Fibroblast of lung (primary cell): ENCODE data around the gene TM2D1. TPM values are rescaled to one million over a fixed set of nuclear protein-coding genes. Genes with fewer than 3 reads are reported as not detected.
A peak's percentile ranks its signal among the peaks of the same experiment; 100 is the strongest.

Source experiments
- DNase-seq, 2 donors: peaks; one replicate each; pipeline versions ENCODE4 v3.0.0 to v3.0.0-alpha.2; 2010; ENCODE audit warnings: low read depth in 2 of 2
- H2AFZ ChIP-seq: 2 replicates; pipeline ENCODE4 v1.5.1; 2012; ENCODE audit warnings: low read length, control low read depth, inconsistent platforms
- H3K27ac ChIP-seq: 2 replicates; pipeline ENCODE4 v1.5.1; 2011; ENCODE audit warnings: low read length, control low read depth; ENCODE audit not compliant: insufficient read depth
- H3K27me3 ChIP-seq: 2 replicates; pipeline ENCODE4 v1.5.1; 2011; ENCODE audit warnings: mild to moderate bottlenecking, low read length; ENCODE audit not compliant: control insufficient read depth, insufficient read depth
- H3K36me3 ChIP-seq: 2 replicates; pipeline ENCODE4 v1.5.1; 2011; ENCODE audit warnings: low read length; ENCODE audit not compliant: control insufficient read depth, insufficient read depth
- H3K4me1 ChIP-seq: 2 replicates; pipeline ENCODE4 v1.5.1; 2011; ENCODE audit warnings: low read length; ENCODE audit not compliant: control insufficient read depth, insufficient read depth; ENCODE audit errors: extremely low read depth
- H3K4me2 ChIP-seq: 2 replicates; pipeline ENCODE4 v1.5.1; 2011; ENCODE audit warnings: low read length, control low read depth; ENCODE audit not compliant: insufficient read depth; ENCODE audit errors: extremely low read depth
- H3K4me3 ChIP-seq, 4 experiments: fragments of 200-600 bp in 1 of 4; sonication (generic) in 1 of 4; replicated peaks in 1 of 4; 2 replicates each; pipeline ENCODE4 v1.5.1; 2011 to 2016; ENCODE audit warnings: low read length in 4 of 4, low read depth in 3 of 4, mild to moderate bottlenecking in 3 of 4, control low read depth in 2 of 4, inconsistent platforms in 1 of 4, mixed read lengths in 1 of 4; ENCODE audit not compliant: insufficient read depth in 1 of 4; ENCODE audit errors: control extremely low read depth in 1 of 4
- H3K79me2 ChIP-seq: 2 replicates; pipeline ENCODE4 v1.5.1; 2012; ENCODE audit warnings: mild to moderate bottlenecking, low read length, inconsistent platforms; ENCODE audit not compliant: control insufficient read depth, insufficient read depth
- H3K9ac ChIP-seq: 2 replicates; pipeline ENCODE4 v1.5.1; 2011; ENCODE audit warnings: mild to moderate bottlenecking, low read length, control low read depth; ENCODE audit not compliant: insufficient read depth
- H3K9me3 ChIP-seq: 2 replicates; pipeline ENCODE4 v1.5.1; 2012; ENCODE audit warnings: low read depth, low read length; ENCODE audit not compliant: control insufficient read depth, insufficient read depth
- H4K20me1 ChIP-seq: 2 replicates; pipeline ENCODE4 v1.5.1; 2011; ENCODE audit warnings: low read length; ENCODE audit not compliant: control insufficient read depth, insufficient read depth; ENCODE audit errors: extremely low read depth
- EZH2 ChIP-seq: IDR thresholded peaks from 2 replicates; pipeline ENCODE4 v1.5.1; 2012; ENCODE audit warnings: low read length, control low read depth, mild to moderate bottlenecking; ENCODE audit errors: missing control alignments
- polyA plus RNA-seq, 2 donors: library from polyadenylated mRNA; depleted of rRNA in 1 of 2; stranded (reverse) in 1 of 2; unstranded in 1 of 2; fragments of >200 nt; gene quantifications; 2 replicates each; pipeline ENCODE4 v1.2.1, GENCODE V29; 2011 to 2012; ENCODE audit warnings: missing spikeins in 1 of 2
- total RNA-seq: library from RNA; depleted of rRNA; stranded (reverse); fragments of >200 nt; gene quantifications from 2 replicates; pipeline ENCODE4 v1.2.1, GENCODE V29; 2014
- TF ChIP-seq, protein P1 (sequence below), 2 donors: IDR thresholded peaks in 1 of 2; conservative IDR thresholded peaks in 1 of 2; 1 replicate in 1 of 2; 2 replicates in 1 of 2; pipeline ENCODE4 v1.5.1; 2011 to 2012; ENCODE audit warnings: low read length in 2 of 2, control low read depth in 1 of 2, inconsistent platforms in 1 of 2, low read depth in 1 of 2, mild to moderate bottlenecking in 1 of 2

TM2D1 gene
- total and polyA plus RNA-seq, 2 donors (not counting 1 experiment from before 2014, with no cell fraction given) = 58.6 to 82.0 TPM

DNA sequence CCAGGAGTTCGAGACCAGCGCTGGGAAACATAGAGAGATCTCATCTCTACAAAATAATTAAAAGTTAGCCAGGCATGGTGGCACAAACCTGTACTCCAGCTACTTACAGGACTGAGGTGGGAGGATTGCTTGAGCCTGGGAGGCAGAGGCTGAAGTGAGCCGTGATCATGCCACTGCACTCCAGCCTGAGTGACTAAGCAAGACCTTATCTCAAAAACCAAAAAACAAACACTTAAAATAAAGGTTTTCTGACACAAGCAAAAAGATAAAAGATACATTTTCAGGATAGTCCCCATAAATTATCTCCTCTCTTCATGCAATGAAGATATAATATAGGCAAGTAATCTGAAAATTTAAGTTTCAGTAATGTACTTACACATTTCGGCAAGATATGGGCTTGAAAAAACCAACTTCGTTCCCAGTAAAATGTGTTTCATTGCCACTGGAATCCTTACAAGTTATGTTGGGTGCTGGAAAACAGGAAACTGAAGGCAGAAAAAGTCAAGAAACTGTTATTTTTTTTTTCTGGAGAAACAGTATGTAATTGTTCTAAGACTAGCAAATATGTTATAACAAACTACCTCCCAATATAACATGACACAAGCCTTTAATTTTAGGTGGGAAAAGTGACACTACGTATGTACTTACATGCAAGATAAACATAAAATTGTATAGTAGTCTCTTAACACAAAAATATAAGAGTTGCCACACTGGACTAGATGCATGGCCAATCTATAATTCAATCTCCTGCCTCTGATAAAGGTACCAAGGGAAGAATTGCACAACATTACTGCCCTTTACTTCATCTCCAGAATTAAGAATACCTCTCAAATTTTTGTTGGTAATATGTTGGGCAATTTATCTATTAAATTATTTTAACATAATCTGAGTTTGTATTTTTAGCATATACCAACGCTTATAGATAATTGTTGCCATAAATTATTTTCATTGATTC, 15.7 kb downstream of the TM2D1 start:
- no peaks in the 10 kb centered on the region for H3K9me3 ChIP-seq
- no peak overlapping the region for H2AFZ ChIP-seq
- H3K79me2 ChIP-seq = peaks cover 4% of the 10 kb centered on the region
- no peak overlapping the region for H3K4me3 ChIP-seq
- no peak overlapping the region for H3K4me2 ChIP-seq
- no peaks in the 10 kb centered on the region for H4K20me1 ChIP-seq
- H3K27ac ChIP-seq = no peak overlapping the region
- H3K36me3 ChIP-seq = no peaks in the 10 kb centered on the region
- no peaks in the 10 kb centered on the region for H3K4me1 ChIP-seq
- TF ChIP-seq EZH2 = no peak
- TF ChIP-seq, protein P1, sequence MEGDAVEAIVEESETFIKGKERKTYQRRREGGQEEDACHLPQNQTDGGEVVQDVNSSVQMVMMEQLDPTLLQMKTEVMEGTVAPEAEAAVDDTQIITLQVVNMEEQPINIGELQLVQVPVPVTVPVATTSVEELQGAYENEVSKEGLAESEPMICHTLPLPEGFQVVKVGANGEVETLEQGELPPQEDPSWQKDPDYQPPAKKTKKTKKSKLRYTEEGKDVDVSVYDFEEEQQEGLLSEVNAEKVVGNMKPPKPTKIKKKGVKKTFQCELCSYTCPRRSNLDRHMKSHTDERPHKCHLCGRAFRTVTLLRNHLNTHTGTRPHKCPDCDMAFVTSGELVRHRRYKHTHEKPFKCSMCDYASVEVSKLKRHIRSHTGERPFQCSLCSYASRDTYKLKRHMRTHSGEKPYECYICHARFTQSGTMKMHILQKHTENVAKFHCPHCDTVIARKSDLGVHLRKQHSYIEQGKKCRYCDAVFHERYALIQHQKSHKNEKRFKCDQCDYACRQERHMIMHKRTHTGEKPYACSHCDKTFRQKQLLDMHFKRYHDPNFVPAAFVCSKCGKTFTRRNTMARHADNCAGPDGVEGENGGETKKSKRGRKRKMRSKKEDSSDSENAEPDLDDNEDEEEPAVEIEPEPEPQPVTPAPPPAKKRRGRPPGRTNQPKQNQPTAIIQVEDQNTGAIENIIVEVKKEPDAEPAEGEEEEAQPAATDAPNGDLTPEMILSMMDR (conservative IDR thresholded peaks at IDR 0.05 in 1 of 2, IDR thresholded peaks at IDR 0.05 in 1 of 2; ENCODE audit: low read depth in 1 of 2, low read length in 2 of 2) = no peak
- no peaks in the 10 kb centered on the region for H3K27me3 ChIP-seq
- peak in 1 of 2 donors; percentile 63 for DNase-seq
- no peak overlapping the region for H3K9ac ChIP-seq

GRCh38 chr1:61699911-61700851, 24.8 kb downstream of the TM2D1 start:
- Histone ChIP-seq H3K79me2 (no peaks in the 10 kb centered on the region), H3K4me1 (no peaks in the 10 kb centered on the region), H3K4me3 (no peak overlapping the region), H3K9ac (no peak overlapping the region), H3K27me3 (no peaks in the 10 kb centered on the region), H3K4me2 (no peak overlapping the region), H4K20me1 (no peaks in the 10 kb centered on the region), H3K27ac (no peak overlapping the region), H2AFZ (no peak overlapping the region), H3K9me3 (no peaks in the 10 kb centered on the region), H3K36me3 (peaks cover 3% of the 10 kb centered on the region)
- DNase-seq = peak in 1 of 2 donors; percentile 6
- TF ChIP-seq, protein P1 (conservative IDR thresholded peaks at IDR 0.05 in 1 of 2, IDR thresholded peaks at IDR 0.05 in 1 of 2; ENCODE audit: low read depth in 1 of 2, low read length in 2 of 2) = no peak
- no peak for TF ChIP-seq EZH2
